A549 (cell line): ENCODE data around the gene ZNF736. TPM values are rescaled to one million over a fixed set of nuclear protein-coding genes. Genes with fewer than 3 reads are reported as not detected.
"Not testable (repeated sequence)": the region's sequence is repeated elsewhere in the genome, so short reads cannot be mapped to it uniquely, and the experiment has no call there.

ENCODE experiments used
- ATAC-seq, 2 experiments: fragments of 200-7000 bp in 1 of 2; fragments of >200 bp in 1 of 2; cut with Nextera tagmentation in 1 of 2; cut with Tn5 transposase in 1 of 2; 3 replicates each; pipeline versions ENCODE4 v1.8.0 to v1.9.1; 2018 to 2020; ENCODE audit warnings: mild to moderate bottlenecking in 1 of 2, moderate library complexity in 1 of 2
- CTCF ChIA-PET: fragments of 300-600 bp; sonication (Branson Sonifier 250); formaldehyde crosslinking; extraction: SDS; loops from one replicate; lab custom pipeline; 2021; ENCODE audit warnings: antibody characterized with exemption, inconsistent platforms; lab: Yijun Ruan, JAX
- POLR2A ChIA-PET: fragments of 350-600 bp; formaldehyde crosslinking; extraction: SDS; loops from one replicate; lab custom pipeline; 2021; ENCODE audit warnings: antibody characterized with exemption, inconsistent platforms; lab: Yijun Ruan, JAX
- DNase-seq, 2 experiments: peaks; one replicate each; pipeline versions ENCODE4 v3.0.0 to v3.0.0-alpha.2; 2011 to 2016; ENCODE audit warnings: low read depth in 1 of 2, low spot score in 1 of 2
- FAIRE-seq: peaks from 2 replicates; lab custom pipeline; 2011; peaks lifted over from hg19 to GRCh38; lab: Jason Lieb, UNC
- H3K27ac ChIP-seq, 2 experiments: fragments of >200 bp; sonication (Bioruptor Twin); formaldehyde crosslinking; 3 replicates each; pipeline ENCODE4 v1.5.1; 2016 to 2017
- H3K4me1 ChIP-seq: fragments of >200 bp; sonication (Bioruptor Twin); formaldehyde crosslinking; 3 replicates; pipeline ENCODE4 v1.6.1; 2016
- H3K4me2 ChIP-seq: fragments of >200 bp; sonication (Bioruptor Twin); formaldehyde crosslinking; 3 replicates; pipeline ENCODE4 v1.6.1; 2016
- H3K4me3 ChIP-seq: fragments of >200 bp; sonication (Bioruptor Twin); formaldehyde crosslinking; 3 replicates; pipeline ENCODE4 v1.5.1; 2016
- H3K9me3 ChIP-seq: fragments of >200 bp; sonication (Bioruptor Twin); formaldehyde crosslinking; 3 replicates; pipeline ENCODE4 v1.6.1; 2016
- CBX2 ChIP-seq: fragments of 200-600 bp; sonication (generic); IDR thresholded peaks from 2 replicates; pipeline ENCODE4 v1.6.1; 2016; ENCODE audit warnings: low read depth, mild to moderate bottlenecking, borderline replicate concordance
- CEBPB ChIP-seq, 2 experiments: fragments of >200 bp in 1 of 2; sonication (Bioruptor Twin) in 1 of 2; formaldehyde crosslinking in 1 of 2; IDR thresholded peaks; 2 replicates each; pipeline ENCODE4 v1.6.1; 2012 to 2016
- CHD2 ChIP-seq: fragments of 150-350 bp; IDR thresholded peaks from 2 replicates; pipeline ENCODE4 v1.6.1; 2014; ENCODE audit warnings: low read length; ENCODE audit not compliant: partially characterized antibody
- CTCF ChIP-seq: fragments of >200 bp; sonication (Bioruptor Twin); formaldehyde crosslinking; IDR thresholded peaks from 3 replicates; pipeline ENCODE4 v1.5.1; 2016
- EP300 ChIP-seq, 2 experiments: fragments of >200 bp; sonication (Bioruptor Twin); formaldehyde crosslinking; IDR thresholded peaks; 2 replicates in 1 of 2; 3 replicates in 1 of 2; pipeline ENCODE4 v1.6.1; 2016 to 2017
- HEYL ChIP-seq: fragments of 250-450 bp; sonication (Bioruptor Pico); IDR thresholded peaks from 2 replicates; pipeline ENCODE4 v1.8.0; 2021; ENCODE audit warnings: mild to moderate bottlenecking, moderate library complexity
- HOXB13 ChIP-seq: fragments of 250-450 bp; sonication (Bioruptor Pico); IDR thresholded peaks from 2 replicates; pipeline ENCODE4 v1.5.0; 2020; ENCODE audit warnings: low read depth, mild to moderate bottlenecking, moderate library complexity
- HOXB5 ChIP-seq: fragments of 250-450 bp; sonication (Bioruptor Pico); IDR thresholded peaks from 2 replicates; pipeline ENCODE4 v1.5.0; 2020; ENCODE audit warnings: mild to moderate bottlenecking, moderate library complexity
- JUNB ChIP-seq: fragments of >200 bp; sonication (Bioruptor Twin); formaldehyde crosslinking; IDR thresholded peaks from 2 replicates; pipeline ENCODE4 v1.6.1; 2016
- KDM1A ChIP-seq: fragments of 200-600 bp; sonication (generic); IDR thresholded peaks from 2 replicates; pipeline ENCODE4 v1.6.1; 2016; ENCODE audit warnings: low read depth, mild to moderate bottlenecking
- KDM5A ChIP-seq: fragments of 200-600 bp; sonication (generic); IDR thresholded peaks from 2 replicates; pipeline ENCODE4 v1.6.1; 2016; ENCODE audit warnings: antibody characterized with exemption, mild to moderate bottlenecking
- NPAS2 ChIP-seq: fragments of 250-450 bp; sonication (Bioruptor Pico); IDR thresholded peaks from 2 replicates; pipeline ENCODE4 v1.8.0; 2022; ENCODE audit warnings: mild to moderate bottlenecking, moderate library complexity, borderline replicate concordance
- REST ChIP-seq: fragments of 200-600 bp; sonication (generic); IDR thresholded peaks from 2 replicates; pipeline ENCODE4 v1.6.1; 2016; ENCODE audit warnings: antibody characterized with exemption, mild to moderate bottlenecking, moderate library complexity
- RFX5 ChIP-seq: fragments of 450-650 bp; IDR thresholded peaks from 2 replicates; pipeline ENCODE4 v1.7.1; 2014; ENCODE audit warnings: antibody characterized with exemption, mild to moderate bottlenecking, moderate library complexity
- RNF2 ChIP-seq: fragments of 200-600 bp; sonication (generic); IDR thresholded peaks from 2 replicates; pipeline ENCODE4 v1.6.1; 2016; ENCODE audit warnings: low read depth, mild to moderate bottlenecking, antibody characterized with exemption, moderate library complexity, borderline replicate concordance
- SREBF2 ChIP-seq: fragments of 450-650 bp; IDR thresholded peaks from 2 replicates; pipeline ENCODE4 v1.6.1; 2014; ENCODE audit warnings: mild to moderate bottlenecking, moderate library complexity
- ZFP36 ChIP-seq: fragments of 450-650 bp; IDR thresholded peaks from 2 replicates; pipeline ENCODE4 v1.6.1; 2014; ENCODE audit warnings: borderline replicate concordance; ENCODE audit not compliant: partially characterized antibody
- WGBS: methylation state at CpG from one replicate; pipeline ENCODE4 v1.1.6; 2017; ENCODE audit errors: missing lambda C conversion rate; 5-methylcytosine and 5-hydroxymethylcytosine counted together
- polyA plus RNA-seq, 4 experiments: library from polyadenylated mRNA; depleted of rRNA in 3 of 4; stranded (reverse); fragments of >200 nt; fragmentation: RNase III in 1 of 4; extraction: RNeasy Plus Mini Kit Qiagen cat#74134 plus additional on column Dnase treatment in 1 of 4; gene quantifications; 2 replicates in 3 of 4; 3 replicates in 1 of 4; pipeline ENCODE4 v1.2.3, GENCODE V29; 2011 to 2017
- TF ChIP-seq, protein P1 (sequence below): fragments of 450-650 bp; IDR thresholded peaks from 2 replicates; pipeline ENCODE4 v1.6.1; 2014; ENCODE audit warnings: antibody characterized with exemption
- TF ChIP-seq, protein P2 (sequence below): fragments of 250-450 bp; sonication (Bioruptor Pico); IDR thresholded peaks from 2 replicates; pipeline ENCODE4 v1.5.0; 2021; ENCODE audit warnings: mild to moderate bottlenecking, moderate library complexity, borderline replicate concordance

Gene ZNF736
- polyA plus RNA-seq, 2 of the 4 experiments (the other 2 are of a cell fraction), result 0.01 to 0.12 TPM

GRCh38 chr7:64312826-64313225 is 935 bp upstream of the ZNF736 start:
- WGBS, result 36% methylated on average over 2 of the region's 2 CpGs
- FAIRE-seq (no peak), ATAC-seq (no peak)
- no peak overlapping the region for H3K27ac ChIP-seq
- H3K4me2 ChIP-seq, result no peak overlapping the region
- TF ChIP-seq, protein P1, sequence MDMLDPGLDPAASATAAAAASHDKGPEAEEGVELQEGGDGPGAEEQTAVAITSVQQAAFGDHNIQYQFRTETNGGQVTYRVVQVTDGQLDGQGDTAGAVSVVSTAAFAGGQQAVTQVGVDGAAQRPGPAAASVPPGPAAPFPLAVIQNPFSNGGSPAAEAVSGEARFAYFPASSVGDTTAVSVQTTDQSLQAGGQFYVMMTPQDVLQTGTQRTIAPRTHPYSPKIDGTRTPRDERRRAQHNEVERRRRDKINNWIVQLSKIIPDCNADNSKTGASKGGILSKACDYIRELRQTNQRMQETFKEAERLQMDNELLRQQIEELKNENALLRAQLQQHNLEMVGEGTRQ, result no peak
- TF ChIP-seq HEYL (no peak), RFX5 (no peak), HOXB13 (CRISPR knock-in tag) (no peak), JUNB (no peak), EP300 (IDR thresholded peaks at IDR 0.05) (no peak), SREBF2 (no peak), CTCF (no peak), KDM1A (no peak), CEBPB (IDR thresholded peaks at IDR 0.05) (no peak), HOXB5 (CRISPR knock-in tag) (no peak), CHD2 (no peak), NPAS2 (CRISPR knock-in tag) (no peak), KDM5A (no peak)
- TF ChIP-seq, protein P2, sequence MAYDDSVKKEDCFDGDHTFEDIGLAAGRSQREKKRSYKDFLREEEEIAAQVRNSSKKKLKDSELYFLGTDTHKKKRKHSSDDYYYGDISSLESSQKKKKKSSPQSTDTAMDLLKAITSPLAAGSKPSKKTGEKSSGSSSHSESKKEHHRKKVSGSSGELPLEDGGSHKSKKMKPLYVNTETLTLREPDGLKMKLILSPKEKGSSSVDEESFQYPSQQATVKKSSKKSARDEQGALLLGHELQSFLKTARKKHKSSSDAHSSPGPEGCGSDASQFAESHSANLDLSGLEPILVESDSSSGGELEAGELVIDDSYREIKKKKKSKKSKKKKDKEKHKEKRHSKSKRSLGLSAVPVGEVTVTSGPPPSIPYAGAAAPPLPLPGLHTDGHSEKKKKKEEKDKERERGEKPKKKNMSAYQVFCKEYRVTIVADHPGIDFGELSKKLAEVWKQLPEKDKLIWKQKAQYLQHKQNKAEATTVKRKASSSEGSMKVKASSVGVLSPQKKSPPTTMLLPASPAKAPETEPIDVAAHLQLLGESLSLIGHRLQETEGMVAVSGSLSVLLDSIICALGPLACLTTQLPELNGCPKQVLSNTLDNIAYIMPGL (CRISPR knock-in tag), result no peak
- TF ChIP-seq, all 56 proteins: peak for 0
- CTCF ChIA-PET, result no interaction called here
- DNase-seq, result no peak
- POLR2A ChIA-PET, result no interaction called here
- no peak overlapping the region for H3K4me3 ChIP-seq
- no peaks in the 10 kb centered on the region for H3K4me1 ChIP-seq
- peaks cover 9% of the 10 kb centered on the region for H3K9me3 ChIP-seq

GRCh38 chr7:64314566-64314965 is 805 bp downstream of the ZNF736 start:
- H3K4me3 ChIP-seq, result no peak overlapping the region
- DNase-seq (no peak), FAIRE-seq (no peak), ATAC-seq (no peak)
- TF ChIP-seq, protein P1, result no peak
- no peak for TF ChIP-seq ZFP36
- TF ChIP-seq RFX5, result no peak
- TF ChIP-seq REST, result no peak
- no peak for TF ChIP-seq CBX2
- TF ChIP-seq RNF2, result no peak
- no peak overlapping the region for H3K27ac ChIP-seq
- no peak overlapping the region for H3K4me2 ChIP-seq
- ChIA-PET POLR2A (no interaction called here), CTCF (no interaction called here)
- H3K9me3 ChIP-seq, result peaks cover 9% of the 10 kb centered on the region
- H3K4me1 ChIP-seq, result no peaks in the 10 kb centered on the region
- WGBS, result 23% methylated on average over 10 of the region's 10 CpGs

DNA sequence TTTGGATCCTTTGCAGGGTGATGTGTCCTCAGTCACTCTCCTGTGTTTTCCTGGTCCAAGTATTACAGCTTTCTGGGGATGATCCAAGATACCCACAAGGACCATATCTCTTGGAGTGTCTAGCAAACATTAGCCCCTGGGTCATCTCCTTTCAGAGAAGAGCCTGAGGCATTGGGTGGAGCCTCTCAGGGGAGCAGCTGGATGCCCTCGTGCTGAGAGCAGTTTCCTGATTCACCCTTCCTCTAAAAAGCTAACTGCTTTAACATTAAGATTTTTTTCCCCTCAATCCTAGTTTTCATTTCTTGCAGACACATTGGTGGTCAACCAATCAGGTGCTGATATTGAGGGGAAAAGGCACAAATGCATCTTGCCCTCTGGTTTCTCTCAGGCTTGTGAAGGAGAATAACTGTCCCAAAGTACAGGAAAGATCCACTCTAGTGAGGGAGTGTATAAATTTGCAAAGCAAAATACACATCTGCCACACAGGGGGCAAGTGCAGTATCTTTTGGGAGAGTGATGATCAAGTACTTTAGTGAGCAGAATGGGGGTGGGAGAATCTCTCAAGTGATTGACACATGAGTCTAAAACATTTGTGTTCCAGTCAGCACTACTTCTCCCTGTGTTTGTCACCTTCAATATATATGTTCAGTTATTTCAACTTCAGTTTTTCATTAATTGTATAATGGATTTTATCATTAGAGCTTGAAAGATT is 2.4 kb downstream of the ZNF736 start:
- H3K4me3 ChIP-seq, H3K4me1 ChIP-seq, H3K9me3 ChIP-seq, DNase-seq, H3K4me2 ChIP-seq, FAIRE-seq, CTCF ChIA-PET, POLR2A ChIA-PET, H3K27ac ChIP-seq, ATAC-seq: not testable (repeated sequence)
- 0% methylated on average over 1 of the region's 1 CpG for WGBS
